Tibial nerve (tissue), 4 donors: ENCODE measurements around the gene TMEM50A. TPM values are rescaled to one million over a fixed set of nuclear protein-coding genes. Genes with fewer than 3 reads are reported as not detected.
"Not testable (repeated sequence)": the region's sequence is repeated elsewhere in the genome, so short reads cannot be mapped to it uniquely, and the experiment has no call there.

Experiments
- DNase-seq, 2 donors: peaks; one replicate each; pipeline ENCODE4 v3.0.0-alpha.2; 2019; ENCODE audit warnings: low spot score in 2 of 2
- H3K27ac ChIP-seq, 4 donors: fragments of 200-600 bp; sonication (generic) in 3 of 4; one replicate each; pipeline ENCODE4 v1.5.1; 2017 to 2019; ENCODE audit warnings: mild to moderate bottlenecking in 1 of 4
- H3K27me3 ChIP-seq, 2 donors: fragments of 200-600 bp; sonication (generic) in 1 of 2; one replicate each; pipeline versions ENCODE4 v1.5.1 to v1.6.0; 2017 to 2019
- H3K36me3 ChIP-seq, 3 donors: fragments of 200-600 bp; sonication (generic); one replicate each; pipeline ENCODE4 v1.5.1; 2018 to 2019
- H3K4me1 ChIP-seq, 4 donors: fragments of 200-600 bp; sonication (generic) in 3 of 4; one replicate each; pipeline ENCODE4 v1.5.1; 2017 to 2019
- H3K4me3 ChIP-seq, 4 donors: fragments of 200-600 bp; sonication (generic) in 3 of 4; one replicate each; pipeline ENCODE4 v1.5.1; 2017 to 2019; ENCODE audit warnings: mild to moderate bottlenecking in 1 of 4, moderate library complexity in 1 of 4
- H3K9me3 ChIP-seq, 4 donors: fragments of 200-600 bp; sonication (generic) in 3 of 4; one replicate each; pipeline ENCODE4 v1.5.1; 2017 to 2019
- CTCF ChIP-seq, 5 experiments: fragments of 200-600 bp in 3 of 5; fragments of 450-650 bp in 2 of 5; sonication (generic) in 3 of 5; IDR thresholded peaks; one replicate each; pipeline ENCODE4 v1.5.1; 2016 to 2019; ENCODE audit warnings: antibody characterized with exemption in 5 of 5, mild to moderate bottlenecking in 3 of 5, moderate library complexity in 2 of 5
- EP300 ChIP-seq, 2 donors: sonication (generic); formaldehyde crosslinking; IDR thresholded peaks; one replicate each; pipeline ENCODE4 v1.6.1; 2017; ENCODE audit warnings: antibody characterized with exemption in 2 of 2, mild to moderate bottlenecking in 1 of 2
- POLR2A ChIP-seq, 2 donors: fragments of 450-650 bp; IDR thresholded peaks; one replicate each; pipeline ENCODE4 v1.6.1; 2017; ENCODE audit warnings: antibody characterized with exemption in 2 of 2, mild to moderate bottlenecking in 2 of 2, moderate library complexity in 2 of 2
- WGBS, 2 donors: methylation state at CpG; one replicate each; pipeline ENCODE4 v1.1.5; 2018; 5-methylcytosine and 5-hydroxymethylcytosine counted together
- total RNA-seq, 4 donors: library from RNA; depleted of rRNA; stranded (reverse); fragments of >200 nt; gene quantifications; one replicate each; pipeline ENCODE4 v1.1.0, GENCODE V29; 2016

The TMEM50A gene
- total RNA-seq: 100 to 1,000 TPM in 1 of 4 donors, 10 to 100 TPM in 3; 62.1 to 109 (median 81.5) TPM

GRCh38 chr1:25338188-25338981, at the start of gene TMEM50A:
Gene TMEM50A, plus strand, starts transcription at chr1:25338334. Its CDS starts 2,153 bp downstream, at chr1:25340487.
- peak in 1 of 5 experiments; percentile 27 for TF ChIP-seq CTCF (IDR thresholded peaks at IDR 0.05)
- peak; percentile 54 to 86 for TF ChIP-seq POLR2A (IDR thresholded peaks at IDR 0.05)
- peak; percentile 78 to 93 for TF ChIP-seq EP300 (IDR thresholded peaks at IDR 0.05)
- Histone ChIP-seq H3K9me3 (no peaks in the 10 kb centered on the region), H3K27me3 (no peaks in the 10 kb centered on the region), H3K27ac (peak within 1 kb of the TSS; percentile 76 to 97 (median 94)), H3K36me3 (peaks cover 0 to 7% (median 0%) of the 10 kb centered on the region in 3 donors), H3K4me3 (peak within 1 kb of the TSS; percentile 71 to 93 (median 85)), H3K4me1 (peaks cover 0 to 35% (median 16%) of the 10 kb centered on the region in 4 donors)
- 0 to 1% methylated on average over 42 to 48 of the region's 75 CpGs for WGBS, 2 donors
- peak; percentile 80 to 84 for DNase-seq

GRCh38 chr1:25288573-25289101, 49.5 kb upstream of the TMEM50A start:
- not testable (repeated sequence) for H3K27me3 ChIP-seq, H3K4me3 ChIP-seq, H3K9me3 ChIP-seq, DNase-seq, H3K27ac ChIP-seq, H3K36me3 ChIP-seq, H3K4me1 ChIP-seq
- WGBS, 2 donors: 71% methylated on average over 2 of the region's 8 CpGs; no CpG with 5 or more reads in 1 of the 2 donors

- not testable (repeated sequence) for H3K4me3 ChIP-seq, H3K27ac ChIP-seq, H3K27me3 ChIP-seq, H3K36me3 ChIP-seq, H3K9me3 ChIP-seq, H3K4me1 ChIP-seq, DNase-seq
- WGBS, 2 donors: 3 to 33% methylated on average over 5 of the region's 6 CpGs
Measured at GRCh38 chr1:25290043-25290442, 48.1 kb upstream of the TMEM50A start.

GRCh38 chr1:25293426-25293825, 44.7 kb upstream of the TMEM50A start:
- WGBS, 2 donors: 83 to 92% methylated on average over 2 of the region's 2 CpGs
- H3K27me3 ChIP-seq, H3K4me1 ChIP-seq, H3K36me3 ChIP-seq, H3K9me3 ChIP-seq, DNase-seq, H3K27ac ChIP-seq, H3K4me3 ChIP-seq: not testable (repeated sequence)

- not testable (repeated sequence) for H3K4me1 ChIP-seq, H3K4me3 ChIP-seq, H3K27ac ChIP-seq, H3K9me3 ChIP-seq, H3K36me3 ChIP-seq, DNase-seq, H3K27me3 ChIP-seq
- 47 to 63% methylated on average over 2 to 6 of the region's 14 CpGs for WGBS, 2 donors
Measured at GRCh38 chr1:25294889-25295826, 43.0 kb upstream of the TMEM50A start.

- H3K36me3 ChIP-seq, DNase-seq, H3K4me3 ChIP-seq, H3K9me3 ChIP-seq, H3K27me3 ChIP-seq, H3K27ac ChIP-seq, H3K4me1 ChIP-seq: not testable (repeated sequence)
- WGBS, 2 donors: 48 to 79% methylated on average over 4 to 6 of the region's 8 CpGs
Measured at GRCh38 chr1:25296501-25296900, 41.6 kb upstream of the TMEM50A start.

GRCh38 chr1:25300729-25301128, 37.4 kb upstream of the TMEM50A start:
- not testable (repeated sequence) for H3K27me3 ChIP-seq, H3K4me1 ChIP-seq, DNase-seq, H3K9me3 ChIP-seq, H3K36me3 ChIP-seq, H3K27ac ChIP-seq, H3K4me3 ChIP-seq
- WGBS, 2 donors: 65 to 83% methylated on average over 5 to 7 of the region's 9 CpGs

GRCh38 chr1:25302330-25302729, 35.8 kb upstream of the TMEM50A start:
- WGBS, 2 donors: 76 to 81% methylated on average over 3 of the region's 3 CpGs

GRCh38 chr1:25304936-25305335, 33.2 kb upstream of the TMEM50A start:
- WGBS, 2 donors: 83 to 90% methylated on average over 4 of the region's 4 CpGs
- H3K27me3 ChIP-seq, H3K4me1 ChIP-seq, H3K9me3 ChIP-seq, H3K4me3 ChIP-seq, H3K27ac ChIP-seq, DNase-seq: not testable (repeated sequence)
- peaks cover 0 to 21% (median 0%) of the 10 kb centered on the region in 3 donors for H3K36me3 ChIP-seq

More at GRCh38 chr1:25302330-25302729, 35.8 kb upstream of the TMEM50A start:
- not testable (repeated sequence) for H3K27me3 ChIP-seq, H3K9me3 ChIP-seq, H3K4me1 ChIP-seq, H3K4me3 ChIP-seq, H3K27ac ChIP-seq, DNase-seq
- H3K36me3 ChIP-seq: peaks cover 0 to 21% (median 0%) of the 10 kb centered on the region in 3 donors

- peaks cover 0 to 20% (median 0%) of the 10 kb centered on the region in 3 donors for H3K36me3 ChIP-seq
- no CpG with 5 or more reads among the region's 1 CpG for WGBS, 2 donors
- not testable (repeated sequence) for H3K4me3 ChIP-seq, H3K27me3 ChIP-seq, H3K9me3 ChIP-seq, H3K27ac ChIP-seq, H3K4me1 ChIP-seq, DNase-seq
Measured at GRCh38 chr1:25308168-25308567, 30.0 kb upstream of the TMEM50A start.

GRCh38 chr1:25309085-25309484, 29.0 kb upstream of the TMEM50A start:
- not testable (repeated sequence) for H3K9me3 ChIP-seq, H3K4me3 ChIP-seq, DNase-seq, H3K27ac ChIP-seq, H3K4me1 ChIP-seq, H3K27me3 ChIP-seq
- 50 to 72% methylated on average over 1 of the region's 1 CpG for WGBS, 2 donors
- H3K36me3 ChIP-seq: peaks cover 0 to 24% (median 0%) of the 10 kb centered on the region in 3 donors
